Vagina (tissue), 2 donors: ENCODE measurements around the gene LRPPRC. TPM values are rescaled to one million over a fixed set of nuclear protein-coding genes. Genes with fewer than 3 reads are reported as not detected.
A peak's percentile ranks its signal among the peaks of the same experiment; 100 is the strongest.

Experiments
- DNase-seq, 2 donors: peaks; one replicate each; pipeline ENCODE4 v3.0.0-alpha.2; 2017; ENCODE audit errors: extremely low spot score in 2 of 2
- H3K27ac ChIP-seq: fragments of 200-600 bp; sonication (generic); one replicate; pipeline ENCODE4 v1.5.1; 2019
- H3K27me3 ChIP-seq: fragments of 200-600 bp; sonication (generic); one replicate; pipeline ENCODE4 v1.5.1; 2019
- H3K36me3 ChIP-seq, 2 donors: fragments of 200-600 bp; sonication (generic); one replicate each; pipeline ENCODE4 v1.5.1; 2017 to 2019
- H3K4me1 ChIP-seq: fragments of 200-600 bp; sonication (generic); one replicate; pipeline ENCODE4 v1.5.1; 2019
- H3K4me3 ChIP-seq, 2 donors: fragments of 200-600 bp; sonication (generic); 1 replicate in 1 of 2; 2 replicates in 1 of 2; pipeline ENCODE4 v1.5.1; 2016 to 2019
- H3K9me3 ChIP-seq: fragments of 200-600 bp; sonication (generic); one replicate; pipeline ENCODE4 v1.5.1; 2019
- POLR2A ChIP-seq, 2 donors: fragments of 450-650 bp; IDR thresholded peaks; one replicate each; pipeline ENCODE4 v1.6.1; 2017; ENCODE audit warnings: antibody characterized with exemption in 2 of 2, mild to moderate bottlenecking in 2 of 2, moderate library complexity in 2 of 2
- POLR2AphosphoS5 ChIP-seq, 2 donors: sonication (generic); formaldehyde crosslinking; IDR thresholded peaks; one replicate each; pipeline ENCODE4 v1.9.0; 2017; ENCODE audit warnings: antibody characterized with exemption in 2 of 2, mild to moderate bottlenecking in 2 of 2, low read depth in 1 of 2; ENCODE audit not compliant: insufficient read depth in 1 of 2
- intact Hi-C: fragments of 100-400 bp; cut with DNase I; formaldehyde crosslinking; loops from one replicate; pipeline ENCODE4 v1.15.1; 2023
- total RNA-seq: library from RNA; depleted of rRNA; stranded (reverse); fragments of >200 nt; gene quantifications from one replicate; pipeline ENCODE4 v1.2.3, GENCODE V29; 2016
- TF ChIP-seq, protein P1 (sequence below), 3 experiments: fragments of 450-650 bp in 2 of 3; fragments of 200-600 bp in 1 of 3; sonication (generic) in 1 of 3; IDR thresholded peaks; one replicate each; pipeline ENCODE4 v1.5.1; 2017 to 2019; ENCODE audit warnings: antibody characterized with exemption in 3 of 3, mild to moderate bottlenecking in 2 of 3, moderate library complexity in 2 of 3

The LRPPRC gene
- total RNA-seq, 1 donor from 2014 or later: 35.4 TPM

DNA sequence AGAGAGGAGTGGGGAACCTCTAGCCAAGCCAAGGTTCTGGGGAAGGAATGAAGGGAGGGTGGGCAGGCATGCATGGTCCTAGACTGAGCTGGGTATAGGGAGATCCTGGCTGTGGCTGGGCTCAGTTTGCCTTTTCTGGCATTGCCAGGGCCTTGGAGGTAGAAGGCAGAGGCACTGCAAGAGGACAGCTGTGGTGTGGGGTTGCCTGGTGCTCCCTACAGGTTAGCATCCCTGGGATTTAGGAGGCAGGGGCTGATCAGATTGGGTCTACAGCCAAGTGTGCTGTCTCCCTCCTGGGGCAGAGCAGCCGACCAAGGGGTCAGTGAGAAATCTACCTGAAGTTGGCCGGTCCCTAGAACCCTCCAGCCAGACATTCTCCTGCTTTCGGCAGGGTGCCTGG is 141.1 kb downstream of the LRPPRC start:
- intact Hi-C loops: no loop called here
- no peaks in the 10 kb centered on the region for H3K4me1 ChIP-seq
- TF ChIP-seq POLR2AphosphoS5 (IDR thresholded peaks at IDR 0.05; ENCODE audit: insufficient read depth in 1 of 2, low read depth in 1 of 2) (no peak), POLR2A (IDR thresholded peaks at IDR 0.05) (no peak)
- TF ChIP-seq, protein P1, sequence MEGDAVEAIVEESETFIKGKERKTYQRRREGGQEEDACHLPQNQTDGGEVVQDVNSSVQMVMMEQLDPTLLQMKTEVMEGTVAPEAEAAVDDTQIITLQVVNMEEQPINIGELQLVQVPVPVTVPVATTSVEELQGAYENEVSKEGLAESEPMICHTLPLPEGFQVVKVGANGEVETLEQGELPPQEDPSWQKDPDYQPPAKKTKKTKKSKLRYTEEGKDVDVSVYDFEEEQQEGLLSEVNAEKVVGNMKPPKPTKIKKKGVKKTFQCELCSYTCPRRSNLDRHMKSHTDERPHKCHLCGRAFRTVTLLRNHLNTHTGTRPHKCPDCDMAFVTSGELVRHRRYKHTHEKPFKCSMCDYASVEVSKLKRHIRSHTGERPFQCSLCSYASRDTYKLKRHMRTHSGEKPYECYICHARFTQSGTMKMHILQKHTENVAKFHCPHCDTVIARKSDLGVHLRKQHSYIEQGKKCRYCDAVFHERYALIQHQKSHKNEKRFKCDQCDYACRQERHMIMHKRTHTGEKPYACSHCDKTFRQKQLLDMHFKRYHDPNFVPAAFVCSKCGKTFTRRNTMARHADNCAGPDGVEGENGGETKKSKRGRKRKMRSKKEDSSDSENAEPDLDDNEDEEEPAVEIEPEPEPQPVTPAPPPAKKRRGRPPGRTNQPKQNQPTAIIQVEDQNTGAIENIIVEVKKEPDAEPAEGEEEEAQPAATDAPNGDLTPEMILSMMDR (IDR thresholded peaks at IDR 0.05): no peak
- no peaks in the 10 kb centered on the region for H3K9me3 ChIP-seq
- no peaks in the 10 kb centered on the region for H3K27me3 ChIP-seq
- H3K27ac ChIP-seq: no peak overlapping the region
- no peaks in the 10 kb centered on the region for H3K36me3 ChIP-seq
- no peak overlapping the region for H3K4me3 ChIP-seq
- DNase-seq: peak; percentile 52 to 77

- no peak for TF ChIP-seq POLR2AphosphoS5 (IDR thresholded peaks at IDR 0.05; ENCODE audit: insufficient read depth in 1 of 2, low read depth in 1 of 2)
- TF ChIP-seq, protein P1 (IDR thresholded peaks at IDR 0.05): no peak
- no peak for TF ChIP-seq POLR2A (IDR thresholded peaks at IDR 0.05)
- Histone ChIP-seq H3K9me3 (no peaks in the 10 kb centered on the region), H3K4me1 (no peaks in the 10 kb centered on the region), H3K36me3 (no peaks in the 10 kb centered on the region), H3K27me3 (no peaks in the 10 kb centered on the region), H3K27ac (no peak overlapping the region), H3K4me3 (no peak overlapping the region)
- peak; percentile 72 to 91 for DNase-seq
- intact Hi-C loops: no loop called here
Observed at GRCh38 chr2:43853141-43854081, 142.4 kb downstream of the LRPPRC start.

- intact Hi-C loops: no loop called here
- Histone ChIP-seq H3K27ac (no peak overlapping the region), H3K27me3 (no peaks in the 10 kb centered on the region), H3K9me3 (no peaks in the 10 kb centered on the region), H3K4me3 (no peak overlapping the region), H3K4me1 (no peaks in the 10 kb centered on the region), H3K36me3 (no peaks in the 10 kb centered on the region)
- peak in 1 of 2 donors; percentile 90 for DNase-seq
- TF ChIP-seq POLR2AphosphoS5 (IDR thresholded peaks at IDR 0.05; ENCODE audit: insufficient read depth in 1 of 2, low read depth in 1 of 2) (no peak), POLR2A (IDR thresholded peaks at IDR 0.05) (no peak)
- TF ChIP-seq, protein P1 (IDR thresholded peaks at IDR 0.05): no peak
Observed at GRCh38 chr2:43852196-43852730, 143.5 kb downstream of the LRPPRC start.

- Histone ChIP-seq H3K27me3 (no peaks in the 10 kb centered on the region), H3K27ac (no peak overlapping the region), H3K36me3 (no peaks in the 10 kb centered on the region), H3K4me3 (no peak overlapping the region), H3K9me3 (no peaks in the 10 kb centered on the region), H3K4me1 (no peaks in the 10 kb centered on the region)
- TF ChIP-seq POLR2AphosphoS5 (IDR thresholded peaks at IDR 0.05; ENCODE audit: insufficient read depth in 1 of 2, low read depth in 1 of 2) (no peak), POLR2A (IDR thresholded peaks at IDR 0.05) (no peak)
- TF ChIP-seq, protein P1 (IDR thresholded peaks at IDR 0.05): no peak
- intact Hi-C loops: no loop called here
- peak; percentile 67 to 77 for DNase-seq
Observed at GRCh38 chr2:43851011-43851980, 144.5 kb downstream of the LRPPRC start.
